Measurements from ENCODE around the gene OR10H2.

The OR10H2 gene

DNA sequence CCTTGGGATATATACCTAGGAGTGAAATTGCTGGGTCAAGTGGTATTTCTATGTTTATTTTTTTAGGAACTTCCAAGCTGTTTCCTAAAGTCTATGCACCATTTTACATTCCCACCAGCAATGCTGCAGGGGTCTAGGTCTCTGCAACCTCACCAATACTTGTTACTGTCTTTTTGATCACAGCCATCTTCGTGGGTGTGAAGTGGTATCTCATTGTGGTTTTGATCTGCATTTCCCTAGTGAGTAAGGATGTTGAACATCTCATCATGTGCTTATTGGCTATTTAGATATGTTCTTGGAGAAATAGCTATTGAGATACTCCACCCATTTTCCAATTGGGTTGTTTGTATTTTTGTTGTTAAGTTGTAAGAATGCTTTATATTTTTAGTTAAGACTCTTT is 2.7 kb downstream of the OR10H2 start:
- TF ChIP-seq, protein P1, sequence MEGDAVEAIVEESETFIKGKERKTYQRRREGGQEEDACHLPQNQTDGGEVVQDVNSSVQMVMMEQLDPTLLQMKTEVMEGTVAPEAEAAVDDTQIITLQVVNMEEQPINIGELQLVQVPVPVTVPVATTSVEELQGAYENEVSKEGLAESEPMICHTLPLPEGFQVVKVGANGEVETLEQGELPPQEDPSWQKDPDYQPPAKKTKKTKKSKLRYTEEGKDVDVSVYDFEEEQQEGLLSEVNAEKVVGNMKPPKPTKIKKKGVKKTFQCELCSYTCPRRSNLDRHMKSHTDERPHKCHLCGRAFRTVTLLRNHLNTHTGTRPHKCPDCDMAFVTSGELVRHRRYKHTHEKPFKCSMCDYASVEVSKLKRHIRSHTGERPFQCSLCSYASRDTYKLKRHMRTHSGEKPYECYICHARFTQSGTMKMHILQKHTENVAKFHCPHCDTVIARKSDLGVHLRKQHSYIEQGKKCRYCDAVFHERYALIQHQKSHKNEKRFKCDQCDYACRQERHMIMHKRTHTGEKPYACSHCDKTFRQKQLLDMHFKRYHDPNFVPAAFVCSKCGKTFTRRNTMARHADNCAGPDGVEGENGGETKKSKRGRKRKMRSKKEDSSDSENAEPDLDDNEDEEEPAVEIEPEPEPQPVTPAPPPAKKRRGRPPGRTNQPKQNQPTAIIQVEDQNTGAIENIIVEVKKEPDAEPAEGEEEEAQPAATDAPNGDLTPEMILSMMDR (IDR thresholded peaks at IDR 0.05; ENCODE audit: low read depth, low read length, missing control alignments), result no peak

GRCh38 chr19:15732388-15732787 is 4.6 kb downstream of the OR10H2 start:
- no peak for DNase-seq (ENCODE audit: extremely low read depth, low read depth)
- H3K4me3 ChIP-seq (replicated peaks; ENCODE audit: low read depth, low read length), result no peak overlapping the region
- TF ChIP-seq, protein P1 (IDR thresholded peaks at IDR 0.05; ENCODE audit: low read depth, low read length, missing control alignments), result no peak

More for the DNA sequence above, 2.7 kb downstream of the OR10H2 start:
- DNase-seq (ENCODE audit: extremely low read depth, low read depth), result no peak
- no peak overlapping the region for H3K4me3 ChIP-seq (replicated peaks; ENCODE audit: low read depth, low read length)

- H3K4me3 ChIP-seq (replicated peaks; ENCODE audit: low read depth, low read length), result no peak overlapping the region
- DNase-seq (ENCODE audit: extremely low read depth, low read depth), result no peak
- TF ChIP-seq, protein P1 (IDR thresholded peaks at IDR 0.05; ENCODE audit: low read depth, low read length, missing control alignments), result no peak
Observed at GRCh38 chr19:15733895-15734294, 6.1 kb downstream of the OR10H2 start.

GRCh38 chr19:15737722-15738121 is 9.9 kb downstream of the OR10H2 start, which contains the start of gene OR10H3:
Gene OR10H3 (plus strand): TSS chr19:15737985. CDS start chr19:15741393, 3,408 bp downstream.
- no peak for DNase-seq (ENCODE audit: extremely low read depth, low read depth)
- no peak within 1 kb of the TSS for H3K4me3 ChIP-seq (replicated peaks; ENCODE audit: low read depth, low read length)
- TF ChIP-seq, protein P1 (IDR thresholded peaks at IDR 0.05; ENCODE audit: low read depth, low read length, missing control alignments), result no peak

DNA sequence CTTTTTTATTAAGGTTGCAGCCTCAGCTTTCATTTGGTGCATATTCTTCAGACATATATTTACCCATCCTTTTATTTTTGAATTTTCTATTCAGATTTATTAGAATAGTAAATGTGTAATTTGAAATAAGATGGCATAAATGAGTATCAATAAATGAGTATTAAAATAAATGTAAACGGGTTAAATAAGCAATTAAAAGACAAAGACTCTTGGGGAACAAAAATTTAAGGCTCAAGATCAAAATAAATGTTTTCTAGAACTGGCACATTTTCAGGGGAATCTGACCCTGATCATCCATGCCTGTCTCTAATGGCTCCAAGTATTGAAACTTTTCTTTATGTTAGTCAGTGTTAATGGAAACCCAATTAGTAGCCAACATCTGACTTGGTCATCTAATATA is 13.0 kb downstream of the OR10H2 start:
- no peak overlapping the region for H3K4me3 ChIP-seq (replicated peaks; ENCODE audit: low read depth, low read length)
- TF ChIP-seq, protein P1 (IDR thresholded peaks at IDR 0.05; ENCODE audit: low read depth, low read length, missing control alignments), result no peak
- no peak for DNase-seq (ENCODE audit: extremely low read depth, low read depth)

GRCh38 chr19:15748239-15748638 is 20.4 kb downstream of the OR10H2 start:
- no peak overlapping the region for H3K4me3 ChIP-seq (replicated peaks; ENCODE audit: low read depth, low read length)
- DNase-seq (ENCODE audit: extremely low read depth, low read depth), result no peak
- TF ChIP-seq, protein P1 (IDR thresholded peaks at IDR 0.05; ENCODE audit: low read depth, low read length, missing control alignments), result no peak

DNA sequence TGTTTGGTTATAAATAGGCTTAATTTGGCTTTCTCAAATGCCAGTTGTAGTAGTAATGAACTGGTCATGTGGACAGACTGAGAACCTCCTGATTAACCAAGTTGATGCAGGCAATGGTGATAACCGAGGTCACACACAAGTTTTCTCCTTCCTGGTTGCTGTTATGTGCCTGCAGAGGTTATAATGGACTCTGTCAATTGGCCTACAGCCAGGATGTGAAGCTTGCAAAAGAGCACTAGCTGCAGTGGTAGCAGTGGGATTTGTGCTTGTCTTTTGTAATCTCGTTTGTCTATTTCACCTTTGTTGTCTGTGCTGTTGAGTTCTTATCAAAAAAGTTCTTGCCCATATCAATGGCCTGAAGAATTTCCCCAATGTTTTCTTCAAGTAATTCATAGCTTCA is 30.6 kb downstream of the OR10H2 start:
- no peak overlapping the region for H3K4me3 ChIP-seq (replicated peaks; ENCODE audit: low read depth, low read length)
- DNase-seq (ENCODE audit: extremely low read depth, low read depth), result no peak
- TF ChIP-seq, protein P1 (IDR thresholded peaks at IDR 0.05; ENCODE audit: low read depth, low read length, missing control alignments), result no peak

Data from HFF-Myc (cell line).